H9 (cell line): Measurements from ENCODE around the gene UVRAG. TPM values are rescaled to one million over a fixed set of nuclear protein-coding genes. Genes with fewer than 3 reads are reported as not detected.

Source experiments
- DNase-seq: peaks from one replicate; pipeline ENCODE4 v3.0.0-alpha.2; 2017
- H2AFZ ChIP-seq: one replicate; pipeline ENCODE4 v1.6.1; 2013; ENCODE audit warnings: mild to moderate bottlenecking, low read length, control low read depth, moderate library complexity
- H2AK5ac ChIP-seq: 2 replicates; pipeline ENCODE4 v1.6.1; 2013; ENCODE audit warnings: low read length, control low read depth, mixed read lengths; ENCODE audit not compliant: insufficient read length
- H2BK120ac ChIP-seq: one replicate; pipeline ENCODE4 v1.6.1; 2013; ENCODE audit warnings: low read depth, mild to moderate bottlenecking, low read length, control low read depth, inconsistent platforms; ENCODE audit not compliant: poor library complexity, severe bottlenecking
- H2BK12ac ChIP-seq: 2 replicates; pipeline ENCODE4 v1.6.1; 2013; ENCODE audit warnings: low read length, control low read depth, mixed read lengths, low read depth; ENCODE audit not compliant: insufficient read length
- H2BK15ac ChIP-seq: 2 replicates; pipeline ENCODE4 v1.6.1; 2013; ENCODE audit warnings: low read depth, low read length, control low read depth
- H2BK20ac ChIP-seq: one replicate; pipeline ENCODE4 v1.6.1; 2013; ENCODE audit warnings: low read depth, mild to moderate bottlenecking, low read length, control low read depth, inconsistent platforms; ENCODE audit not compliant: poor library complexity, severe bottlenecking
- H2BK5ac ChIP-seq: 2 replicates; pipeline ENCODE4 v1.6.1; 2013; ENCODE audit warnings: low read length, control low read depth, mixed read lengths; ENCODE audit not compliant: insufficient read length
- H3K14ac ChIP-seq: 2 replicates; pipeline ENCODE4 v1.6.1; 2013; ENCODE audit warnings: low read length, control low read depth; ENCODE audit not compliant: insufficient read depth
- H3K18ac ChIP-seq: 2 replicates; pipeline ENCODE4 v1.6.1; 2013; ENCODE audit warnings: low read depth, mild to moderate bottlenecking, mixed read lengths, low read length, control low read depth; ENCODE audit not compliant: insufficient read length
- H3K23ac ChIP-seq: 2 replicates; pipeline ENCODE4 v1.6.1; 2013; ENCODE audit warnings: low read length, control low read depth, mixed read lengths, low read depth; ENCODE audit not compliant: insufficient read length
- H3K23me2 ChIP-seq: 2 replicates; pipeline ENCODE4 v1.6.1; 2013; ENCODE audit warnings: low read depth, mild to moderate bottlenecking, mixed read lengths, low read length, control low read depth; ENCODE audit not compliant: insufficient read length, poor library complexity, severe bottlenecking
- H3K27ac ChIP-seq: 2 replicates; pipeline ENCODE4 v1.5.1; 2013; ENCODE audit warnings: low read length, control low read depth, mixed read lengths, low read depth; ENCODE audit not compliant: insufficient read length
- H3K27me3 ChIP-seq: 2 replicates; pipeline ENCODE4 v1.6.1; 2013; ENCODE audit warnings: low read length, control low read depth, inconsistent platforms; ENCODE audit not compliant: insufficient read depth
- H3K4ac ChIP-seq: 2 replicates; pipeline ENCODE4 v1.6.1; 2013; ENCODE audit warnings: low read depth, mild to moderate bottlenecking, control low read depth, inconsistent platforms, low read length, moderate library complexity
- H3K4me1 ChIP-seq: 2 replicates; pipeline ENCODE4 v1.6.1; 2013; ENCODE audit warnings: low read length, control low read depth, inconsistent platforms; ENCODE audit not compliant: insufficient read depth
- H3K4me2 ChIP-seq: 2 replicates; pipeline ENCODE4 v1.6.1; 2013; ENCODE audit warnings: low read length, control low read depth, mixed read lengths; ENCODE audit not compliant: insufficient read length, insufficient read depth
- H3K56ac ChIP-seq: 2 replicates; pipeline ENCODE4 v1.6.1; 2013; ENCODE audit warnings: low read depth, mild to moderate bottlenecking, mixed read lengths, low read length, control low read depth; ENCODE audit not compliant: insufficient read length
- H3K79me1 ChIP-seq: 2 replicates; pipeline ENCODE4 v1.6.1; 2013; ENCODE audit warnings: low read depth, mild to moderate bottlenecking, moderate library complexity, low read length, control low read depth, inconsistent platforms; ENCODE audit not compliant: insufficient read depth, poor library complexity, severe bottlenecking
- H3K79me2 ChIP-seq: 2 replicates; pipeline ENCODE4 v1.6.1; 2013; ENCODE audit warnings: low read length, control low read depth, inconsistent platforms; ENCODE audit not compliant: insufficient read depth
- H3K9ac ChIP-seq: 2 replicates; pipeline ENCODE4 v1.6.1; 2013; ENCODE audit warnings: low read length, control low read depth, mixed read lengths; ENCODE audit not compliant: insufficient read length; ENCODE audit errors: extremely low read depth
- H3K9me3 ChIP-seq: one replicate; pipeline ENCODE4 v1.6.1; 2013; ENCODE audit warnings: low read depth, low read length, inconsistent platforms; ENCODE audit not compliant: control insufficient read depth
- H3T11ph ChIP-seq: one replicate; pipeline ENCODE4 v1.6.1; 2013; ENCODE audit warnings: mild to moderate bottlenecking, low read length, control low read depth, inconsistent platforms
- H4K20me1 ChIP-seq: one replicate; pipeline ENCODE4 v1.6.1; 2013; ENCODE audit not compliant: control insufficient read depth, insufficient read length, insufficient read depth
- H4K5ac ChIP-seq: 2 replicates; pipeline ENCODE4 v1.6.1; 2013; ENCODE audit warnings: low read depth, mild to moderate bottlenecking, mixed read lengths, low read length, control low read depth; ENCODE audit not compliant: insufficient read length
- H4K8ac ChIP-seq: replicated peaks from 2 replicates; pipeline ENCODE4 v1.6.1; 2013; ENCODE audit warnings: low read length, control low read depth, mixed read lengths, low read depth; ENCODE audit not compliant: insufficient read length
- H4K91ac ChIP-seq: 2 replicates; pipeline ENCODE4 v1.6.1; 2013; ENCODE audit warnings: low read depth, mild to moderate bottlenecking, moderate library complexity, mixed read lengths, low read length, control low read depth; ENCODE audit not compliant: insufficient read length
- H3K27ac Mint-ChIP-seq, 3 experiments: 2 replicates in 2 of 3; 3 replicates in 1 of 3; pipeline ENCODE4 v1.8.0; 2020 to 2021; ENCODE audit warnings: mixed read lengths in 3 of 3, mild to moderate bottlenecking in 1 of 3, moderate library complexity in 1 of 3
- H3K27me3 Mint-ChIP-seq: 2 replicates; pipeline ENCODE4 v1.8.0; 2021; ENCODE audit warnings: low read depth, mild to moderate bottlenecking, moderate library complexity, mixed read lengths
- H3K36me3 Mint-ChIP-seq, 3 experiments: 2 replicates in 2 of 3; 3 replicates in 1 of 3; pipeline ENCODE4 v1.8.0; 2020 to 2021; ENCODE audit warnings: low read depth in 3 of 3, mixed read lengths in 3 of 3; ENCODE audit not compliant: insufficient read depth in 1 of 3
- H3K4me1 Mint-ChIP-seq, 2 experiments: 2 replicates each; pipeline ENCODE4 v1.8.0; 2020; ENCODE audit warnings: mixed read lengths in 2 of 2
- H3K4me3 Mint-ChIP-seq, 2 experiments: 2 replicates in 1 of 2; 3 replicates in 1 of 2; pipeline ENCODE4 v1.8.0; 2020 to 2021; ENCODE audit warnings: mild to moderate bottlenecking in 2 of 2, mixed read lengths in 2 of 2, moderate library complexity in 1 of 2
- H3K9me3 Mint-ChIP-seq, 2 experiments: 2 replicates in 1 of 2; 3 replicates in 1 of 2; pipeline ENCODE4 v1.8.0; 2020; ENCODE audit warnings: mild to moderate bottlenecking in 2 of 2, mixed read lengths in 2 of 2, moderate library complexity in 1 of 2
- WGBS: extraction: QIAGEN DNeasy Blood & Tissue Kit; methylation state at CpG from one replicate; pipeline ENCODE4 v1.1.7; 2013; ENCODE audit warnings: missing lambda C conversion rate, low lambda C conversion rate, mixed read lengths; ENCODE audit not compliant: insufficient read length; ENCODE audit errors: extremely low coverage; 5-methylcytosine and 5-hydroxymethylcytosine counted together
- total RNA-seq: library from RNA; stranded (reverse); gene quantifications from 2 replicates; pipeline ENCODE4 v1.2.1, GENCODE V29; 2021
- TF ChIP-seq, protein P1 (sequence below): fragments of 200-600 bp; sonication (generic); conservative IDR thresholded peaks from 3 replicates; pipeline ENCODE4 v1.8.0; 2021; ENCODE audit warnings: antibody characterized with exemption, mild to moderate bottlenecking

The UVRAG gene
- total RNA-seq, 1 experiment from 2014 or later, result 18.5 TPM

DNA sequence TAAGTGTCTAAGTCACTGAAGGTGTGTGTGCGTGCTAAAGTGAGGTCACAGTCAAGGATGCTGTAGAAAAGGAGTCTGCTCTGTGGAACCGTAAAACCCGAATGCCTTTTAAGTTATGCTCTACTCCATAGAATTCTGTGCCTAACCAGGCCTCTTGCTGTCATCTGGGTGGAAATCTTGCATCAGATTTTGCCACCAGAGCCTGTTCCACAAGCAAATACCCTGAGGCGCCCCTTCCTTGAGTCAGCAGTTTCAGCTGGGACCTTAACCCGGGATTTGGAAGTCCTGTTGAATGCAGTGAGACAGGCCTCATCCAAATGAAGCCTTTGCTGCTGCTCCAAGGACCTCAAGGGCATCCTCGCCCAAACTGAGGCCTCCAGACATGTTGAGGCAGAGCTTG, 281.5 kb downstream of the UVRAG start:
- Mint-ChIP-seq H3K9me3 (peaks cover 3 to 5% of the 10 kb centered on the region in 2 experiments; a peak in 2 of 5 replicates), H3K27me3 (no peaks in the 10 kb centered on the region; the same call in 1 of the 2 replicates), H3K4me1 (no peaks in the 10 kb centered on the region), H3K27ac (peak overlapping the region in 1 of 3 experiments; percentile 21; a peak in 1 of 7 replicates), H3K4me3 (no peak overlapping the region), H3K36me3 (peaks cover 4 to 8% (median 4%) of the 10 kb centered on the region in 3 experiments; a peak in 5 of 7 replicates)
- Histone ChIP-seq H3K4me2 (no peak overlapping the region), H3K9ac (no peak overlapping the region), H3K9me3 (no peaks in the 10 kb centered on the region), H3K18ac (no peak overlapping the region), H2BK15ac (no peak overlapping the region), H3K56ac (no peak overlapping the region), H2AFZ (no peak overlapping the region), H3K14ac (no peak overlapping the region), H4K91ac (no peak overlapping the region), H2BK5ac (no peak overlapping the region), H4K8ac (no peak overlapping the region), H3K79me2 (no peaks in the 10 kb centered on the region), H4K5ac (no peak overlapping the region), H2BK20ac (no peak overlapping the region), H4K20me1 (no peaks in the 10 kb centered on the region), H3K23ac (no peak overlapping the region), H2BK120ac (no peak overlapping the region), H3T11ph (no peak overlapping the region), H3K4me1 (no peaks in the 10 kb centered on the region), H2BK12ac (no peak overlapping the region), H2AK5ac (no peak overlapping the region), H3K4ac (no peak overlapping the region), H3K23me2 (no peaks in the 10 kb centered on the region), H3K27me3 (no peaks in the 10 kb centered on the region), H3K79me1 (no peaks in the 10 kb centered on the region), H3K27ac (no peak overlapping the region)
- WGBS, result no CpG with 5 or more reads among the region's 6 CpGs
- no peak for DNase-seq
- TF ChIP-seq, protein P1, sequence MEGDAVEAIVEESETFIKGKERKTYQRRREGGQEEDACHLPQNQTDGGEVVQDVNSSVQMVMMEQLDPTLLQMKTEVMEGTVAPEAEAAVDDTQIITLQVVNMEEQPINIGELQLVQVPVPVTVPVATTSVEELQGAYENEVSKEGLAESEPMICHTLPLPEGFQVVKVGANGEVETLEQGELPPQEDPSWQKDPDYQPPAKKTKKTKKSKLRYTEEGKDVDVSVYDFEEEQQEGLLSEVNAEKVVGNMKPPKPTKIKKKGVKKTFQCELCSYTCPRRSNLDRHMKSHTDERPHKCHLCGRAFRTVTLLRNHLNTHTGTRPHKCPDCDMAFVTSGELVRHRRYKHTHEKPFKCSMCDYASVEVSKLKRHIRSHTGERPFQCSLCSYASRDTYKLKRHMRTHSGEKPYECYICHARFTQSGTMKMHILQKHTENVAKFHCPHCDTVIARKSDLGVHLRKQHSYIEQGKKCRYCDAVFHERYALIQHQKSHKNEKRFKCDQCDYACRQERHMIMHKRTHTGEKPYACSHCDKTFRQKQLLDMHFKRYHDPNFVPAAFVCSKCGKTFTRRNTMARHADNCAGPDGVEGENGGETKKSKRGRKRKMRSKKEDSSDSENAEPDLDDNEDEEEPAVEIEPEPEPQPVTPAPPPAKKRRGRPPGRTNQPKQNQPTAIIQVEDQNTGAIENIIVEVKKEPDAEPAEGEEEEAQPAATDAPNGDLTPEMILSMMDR, result no peak
